GM18499 (cell line): Measurements from ENCODE around the gene WDR18.
A peak's percentile ranks its signal among the peaks of the same experiment; 100 is the strongest.
"Not testable (repeated sequence)": the region's sequence is repeated elsewhere in the genome, so short reads cannot be mapped to it uniquely, and the experiment has no call there.

Experiments
- ATAC-seq: cut with Tn5 transposase; IDR thresholded peaks from one replicate; pipeline ENCODE4 v1.9.1; 2021; ENCODE audit warnings: moderate number of reproducible peaks; ENCODE audit not compliant: insufficient read depth, unreplicated experiment

WDR18 gene

DNA sequence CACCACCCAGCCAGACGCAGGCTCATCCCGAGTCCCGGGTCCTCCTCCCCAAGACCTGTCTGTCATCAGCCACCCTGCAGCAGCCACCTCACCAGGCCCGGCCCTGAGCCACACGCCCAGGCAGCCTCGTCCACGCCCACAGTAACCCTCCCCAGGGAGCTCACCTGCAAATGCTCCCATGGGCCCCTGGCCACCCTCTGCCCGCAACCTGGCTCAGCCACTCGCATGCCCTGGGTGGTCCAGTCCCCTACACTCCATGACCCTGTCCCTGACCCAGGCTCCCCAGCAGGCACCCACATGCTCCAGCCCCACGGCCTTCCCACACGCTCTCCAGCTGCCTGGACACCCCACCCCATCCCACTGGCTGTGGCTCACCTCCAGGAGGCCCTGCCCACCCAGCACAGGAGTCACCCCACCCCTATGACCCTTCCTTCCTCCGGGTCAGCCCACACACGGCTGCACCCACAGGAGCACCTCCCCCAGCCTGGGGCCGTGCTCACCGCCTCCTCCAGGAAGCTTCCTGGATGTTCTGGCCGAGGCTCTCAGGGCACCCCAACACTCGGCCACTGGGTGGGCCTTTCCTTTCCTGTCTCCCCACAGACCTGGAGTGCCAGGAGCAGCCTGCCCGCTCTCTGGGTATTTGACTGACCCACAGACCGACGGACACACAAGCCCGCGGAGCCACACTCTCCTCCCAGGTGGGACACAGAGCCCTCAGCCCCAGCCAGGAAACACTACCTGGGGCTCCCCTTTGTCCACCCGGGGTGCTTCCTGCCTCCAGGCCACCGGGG lies 33.2 kb downstream of the WDR18 start:
- no peak for ATAC-seq

DNA sequence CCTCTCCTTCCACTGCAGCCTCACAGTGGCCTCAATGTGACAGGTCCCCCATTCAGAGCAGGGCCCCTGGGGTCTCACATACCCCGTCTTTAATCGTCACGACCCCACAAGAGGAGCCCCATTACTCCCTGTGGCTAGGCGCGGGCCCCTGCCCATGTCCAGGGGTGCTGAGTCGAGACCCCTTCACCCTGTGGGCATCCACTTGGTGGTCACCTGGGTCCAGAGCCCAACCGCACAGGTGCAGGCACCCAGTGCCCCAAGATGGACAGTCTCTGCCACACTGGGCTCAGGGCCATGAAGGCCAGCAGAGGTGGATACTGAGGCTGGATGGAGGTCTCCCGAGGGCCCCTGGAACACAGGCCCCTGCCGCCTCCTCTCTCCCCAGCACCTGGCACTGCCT lies 33.8 kb downstream of the WDR18 start:
- no peak for ATAC-seq

- ATAC-seq = no peak
Measured at GRCh38 chr19:1018393-1018792, 34.2 kb downstream of the WDR18 start.

DNA sequence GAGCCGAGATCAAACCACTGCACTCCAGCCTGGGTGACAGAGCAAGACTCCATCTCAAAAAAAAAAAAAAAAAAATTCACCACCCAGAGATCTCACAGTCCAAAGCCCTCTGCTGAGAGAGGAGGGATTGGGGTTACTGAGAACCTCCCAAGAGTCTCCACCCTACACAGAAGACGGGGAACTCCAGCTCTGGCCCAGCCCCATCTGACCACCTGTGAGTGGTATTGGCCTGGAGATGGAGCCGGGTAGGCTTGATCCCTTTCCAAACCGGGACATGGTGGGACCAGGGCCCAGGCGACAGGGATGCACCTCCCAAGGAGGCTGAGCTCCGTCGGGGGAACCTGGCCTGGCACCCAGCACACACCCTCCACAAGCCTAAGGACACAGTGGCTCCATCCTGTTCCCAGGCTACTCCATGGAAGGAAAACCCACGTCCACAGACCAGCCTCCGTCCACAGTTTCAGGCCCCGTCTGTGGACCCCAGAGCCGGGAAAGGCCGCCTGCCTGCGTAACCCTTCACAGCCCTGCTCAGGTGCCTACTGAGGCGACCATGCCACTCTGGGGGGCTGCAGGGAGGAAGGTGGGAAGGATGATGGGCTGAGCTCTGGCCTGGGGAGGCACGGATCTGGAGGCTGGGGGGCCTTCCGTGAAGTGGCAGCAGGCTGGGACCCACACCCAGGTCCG lies 34.9 kb downstream of the WDR18 start:
- no peak for ATAC-seq

DNA sequence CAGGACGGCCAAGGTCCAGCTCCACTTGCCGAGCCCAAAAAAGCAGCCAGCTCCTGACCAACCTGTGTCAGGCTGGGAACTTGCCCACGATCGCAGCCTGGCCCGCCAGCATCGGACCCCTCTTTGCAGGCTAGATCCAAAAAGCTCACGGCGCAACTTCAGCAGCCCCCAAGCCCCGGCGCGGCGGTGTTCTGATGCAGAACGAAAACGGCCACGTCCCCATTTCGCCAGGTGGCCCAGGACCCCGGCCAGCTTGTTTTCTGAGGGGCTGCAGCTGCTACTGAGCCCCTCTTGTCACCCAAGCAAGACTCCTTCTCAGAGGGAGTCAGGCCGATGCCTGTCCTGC lies 35.4 kb downstream of the WDR18 start:
- no peak for ATAC-seq

- ATAC-seq = no peak
Measured at GRCh38 chr19:1019980-1020867, 36.1 kb downstream of the WDR18 start.

GRCh38 chr19:1020868-1021425 lies 36.8 kb downstream of the WDR18 start, which contains the start of gene TMEM259:
TMEM259 (minus strand) TSS chr19:1021123; CDS start chr19:1020996, 127 bp downstream.
- ATAC-seq = peak; percentile 55

GRCh38 chr19:1023883-1024188 lies 39.7 kb downstream of the WDR18 start:
- not testable (repeated sequence) for ATAC-seq

DNA sequence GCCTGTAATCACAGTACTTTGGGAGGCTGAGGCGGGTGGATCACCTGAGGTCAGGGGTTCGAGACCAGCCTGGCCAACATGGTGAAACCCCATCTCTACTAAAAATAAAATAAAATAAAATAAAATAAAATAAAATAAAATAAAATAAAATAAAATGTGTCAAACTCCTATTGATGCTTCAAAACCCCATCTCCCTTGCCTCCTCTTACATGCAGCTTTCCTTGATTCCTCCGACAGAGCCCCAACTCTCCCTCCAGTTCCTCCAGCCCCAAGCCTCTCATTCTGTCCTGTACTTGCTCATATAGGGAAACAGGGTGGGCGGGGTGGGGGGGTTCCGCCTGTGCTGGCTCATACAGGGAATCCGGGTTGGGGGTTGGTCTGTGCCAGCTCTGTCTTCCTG lies 40.9 kb downstream of the WDR18 start:
- ATAC-seq = not testable (repeated sequence)

GRCh38 chr19:1025960-1026782 lies 42.0 kb downstream of the WDR18 start, which contains the start of gene CNN2:
CNN2 (plus strand) TSS chr19:1026608; CDS start chr19:1026662, 54 bp downstream.
- ATAC-seq = no peak

DNA sequence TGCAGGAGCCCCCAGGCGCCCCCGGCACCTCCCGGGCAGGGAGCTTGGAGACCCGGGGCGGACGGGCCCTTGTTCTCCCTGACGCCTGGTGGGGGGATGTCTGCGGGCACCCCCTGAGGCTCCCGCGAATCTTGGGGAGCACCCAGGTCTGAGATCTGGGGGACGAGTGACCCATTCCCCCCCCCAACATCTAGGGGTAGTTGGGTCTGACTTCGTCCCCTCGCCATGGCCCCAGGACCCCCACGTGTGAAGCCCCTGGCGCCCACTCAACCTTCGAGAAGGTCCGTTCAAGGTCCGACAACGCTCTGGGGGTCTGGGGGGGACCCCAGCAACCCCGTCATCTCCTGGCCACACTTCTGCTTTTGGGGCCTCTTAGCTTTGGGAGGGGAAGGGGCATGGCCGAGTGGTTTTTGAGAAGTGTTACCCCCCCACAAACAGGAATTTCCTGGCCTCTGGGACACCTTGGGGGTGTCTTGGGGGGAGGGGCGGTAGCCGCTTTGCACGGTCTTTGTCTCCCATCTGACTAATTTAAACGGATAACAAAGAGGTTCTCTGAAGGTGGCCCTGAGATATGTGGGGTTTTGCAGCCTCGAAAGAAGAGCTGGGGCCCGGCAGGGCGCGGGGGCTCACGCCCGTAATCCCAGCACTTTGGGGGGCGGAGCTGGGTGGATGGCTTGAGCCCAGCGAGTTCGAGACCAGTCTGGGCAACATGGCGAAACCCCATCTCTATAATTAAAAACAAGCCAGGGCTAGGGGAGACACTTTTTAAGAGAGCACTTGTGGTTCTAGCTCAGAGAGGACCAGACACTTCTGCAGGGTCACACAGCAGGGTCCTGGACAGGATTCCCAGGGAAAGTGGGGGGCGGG lies 42.9 kb downstream of the WDR18 start:
- ATAC-seq = no peak

GRCh38 chr19:1027650-1028061 lies 43.5 kb downstream of the WDR18 start:
- ATAC-seq = no peak

GRCh38 chr19:1028062-1028926 lies 44.1 kb downstream of the WDR18 start:
- no peak for ATAC-seq

DNA sequence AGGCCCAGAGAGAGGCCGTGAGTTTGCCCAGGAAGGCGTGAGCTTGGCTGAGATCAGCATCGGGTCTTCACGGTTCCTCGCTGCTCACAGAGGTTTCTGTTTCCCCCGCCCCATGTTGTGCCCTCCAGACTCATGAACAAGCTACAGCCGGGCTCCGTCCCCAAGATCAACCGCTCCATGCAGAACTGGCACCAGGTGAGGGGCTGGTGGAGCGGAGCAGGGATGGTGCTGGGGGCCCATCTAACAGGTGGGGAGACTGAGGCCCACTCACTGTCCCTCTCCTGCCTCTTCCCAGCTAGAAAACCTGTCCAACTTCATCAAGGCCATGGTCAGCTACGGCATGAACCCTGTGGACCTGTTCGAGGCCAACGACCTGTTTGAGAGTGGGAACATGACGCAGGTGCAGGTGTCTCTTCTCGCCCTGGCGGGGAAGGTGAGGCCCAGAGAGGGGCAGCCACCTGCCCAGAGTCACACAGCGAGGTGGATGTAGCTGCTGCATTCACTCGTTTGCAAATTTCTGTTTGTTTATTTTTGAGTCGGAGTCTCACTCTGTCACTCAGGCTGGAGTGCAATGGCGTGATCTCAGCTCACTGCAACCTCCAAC lies 48.2 kb downstream of the WDR18 start:
- ATAC-seq = no peak

DNA sequence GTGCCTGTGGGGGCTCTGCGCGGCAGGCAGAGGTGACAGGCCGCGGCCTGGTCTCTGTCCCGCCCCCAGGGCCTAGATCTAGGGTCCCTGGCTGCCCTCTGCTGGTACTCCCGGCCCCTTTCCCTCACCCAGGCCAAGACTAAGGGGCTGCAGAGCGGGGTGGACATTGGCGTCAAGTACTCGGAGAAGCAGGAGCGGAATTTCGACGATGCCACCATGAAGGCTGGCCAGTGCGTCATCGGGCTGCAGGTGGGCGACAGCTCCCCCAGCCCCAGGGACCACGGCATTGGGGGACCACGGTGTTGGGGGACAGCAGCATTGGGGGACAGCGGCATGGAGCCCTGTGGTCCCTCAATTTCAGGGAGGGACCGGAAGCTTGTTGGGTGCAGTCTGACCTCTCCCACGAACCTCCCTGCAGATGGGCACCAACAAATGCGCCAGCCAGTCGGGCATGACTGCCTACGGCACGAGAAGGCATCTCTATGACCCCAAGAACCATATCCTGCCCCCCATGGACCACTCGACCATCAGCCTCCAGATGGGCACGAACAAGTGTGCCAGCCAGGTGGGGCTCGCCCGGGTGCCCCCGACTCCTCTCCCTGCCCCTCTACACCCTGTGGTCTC lies 52.0 kb downstream of the WDR18 start:
- no peak for ATAC-seq

DNA sequence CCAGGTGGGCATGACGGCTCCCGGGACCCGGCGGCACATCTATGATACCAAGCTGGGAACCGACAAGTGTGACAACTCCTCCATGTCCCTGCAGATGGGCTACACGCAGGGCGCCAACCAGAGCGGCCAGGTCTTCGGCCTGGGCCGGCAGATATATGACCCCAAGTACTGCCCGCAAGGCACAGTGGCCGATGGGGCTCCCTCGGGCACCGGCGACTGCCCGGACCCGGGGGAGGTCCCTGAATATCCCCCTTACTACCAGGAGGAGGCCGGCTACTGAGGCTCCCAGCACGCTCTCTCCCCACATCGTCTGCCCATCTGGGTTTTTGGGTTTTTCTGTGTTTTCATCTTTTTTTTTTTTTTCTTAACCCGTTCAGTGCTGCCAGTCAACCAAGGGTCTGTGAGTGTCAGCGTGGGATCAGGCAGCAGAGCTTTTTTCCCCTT lies 53.5 kb downstream of the WDR18 start:
- no peak for ATAC-seq
